ENCODE data around the gene EFNA1.

EFNA1 gene

DNA sequence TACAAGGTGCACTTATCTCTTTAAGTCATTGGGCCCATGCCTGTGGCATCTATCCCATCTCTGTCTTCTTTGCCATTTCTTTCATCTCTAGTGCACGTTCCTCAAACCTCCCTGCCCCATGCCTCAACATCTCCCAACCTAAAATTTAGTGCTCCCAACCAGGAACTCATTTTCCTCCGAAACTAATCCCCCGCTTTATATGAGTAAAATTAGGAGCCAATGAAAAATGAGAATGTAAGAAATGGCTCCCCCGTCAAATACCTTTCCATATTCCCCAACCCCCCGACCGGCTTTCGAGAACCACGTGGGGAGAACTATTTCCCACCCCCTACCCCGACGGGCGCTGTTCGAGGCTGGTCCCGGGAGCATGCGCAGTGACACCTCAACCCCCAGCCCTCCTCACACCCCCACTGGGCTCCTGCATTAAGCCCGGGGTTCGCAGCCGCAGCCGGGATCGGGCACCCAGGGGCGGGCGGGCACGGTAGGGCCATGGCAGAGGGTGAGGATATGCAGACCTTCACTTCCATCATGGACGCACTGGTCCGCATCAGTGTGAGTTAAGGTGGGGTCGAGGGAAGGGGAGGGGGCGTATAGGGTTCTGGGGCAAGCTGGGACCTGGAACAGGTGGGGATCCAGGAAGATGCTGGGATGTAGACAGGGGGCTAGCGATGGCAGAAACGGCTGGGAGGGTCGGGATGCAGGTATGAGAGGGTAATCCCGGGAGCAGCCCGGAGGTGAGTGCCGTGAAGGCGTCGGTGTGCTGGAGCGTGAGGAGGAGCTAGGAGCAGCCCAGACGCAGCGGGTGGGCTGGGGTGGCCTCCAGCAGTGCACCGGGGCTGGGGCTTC, 46.0 kb downstream of the EFNA1 start, which contains the start of gene TRIM46:
Gene TRIM46, plus strand, starts transcription at position 372 of the 846 bp plus-strand sequence. Its CDS starts 118 bp downstream, at position 490.
- TF ChIP-seq REST (IDR thresholded peaks at IDR 0.05; ENCODE audit: insufficient read depth in 1 of 2, low read depth in 2 of 2, low read length in 2 of 2) (no peak), TAF1 (IDR thresholded peaks at IDR 0.05; ENCODE audit: borderline replicate concordance, insufficient read depth, low read length) (no peak), SIN3A (IDR thresholded peaks at IDR 0.05; ENCODE audit: borderline replicate concordance, insufficient read depth, low read length) (no peak), FOXP2 (optimal IDR thresholded peaks at IDR 0.05; ENCODE audit: borderline replicate concordance, extremely low read depth, extremely low read length, insufficient read depth) (no peak), POLR2AphosphoS5 (IDR thresholded peaks at IDR 0.05; ENCODE audit: low read depth, low read length) (no peak)

GRCh38 chr1:155174324-155175280, 46.9 kb downstream of the EFNA1 start:
- no peak for TF ChIP-seq POLR2AphosphoS5 (IDR thresholded peaks at IDR 0.05; ENCODE audit: low read depth, low read length)
- no peak for TF ChIP-seq SIN3A (IDR thresholded peaks at IDR 0.05; ENCODE audit: borderline replicate concordance, insufficient read depth, low read length)
- no peak for TF ChIP-seq REST (IDR thresholded peaks at IDR 0.05; ENCODE audit: insufficient read depth in 1 of 2, low read depth in 2 of 2, low read length in 2 of 2)
- no peak for TF ChIP-seq TAF1 (IDR thresholded peaks at IDR 0.05; ENCODE audit: borderline replicate concordance, insufficient read depth, low read length)
- no peak for TF ChIP-seq FOXP2 (optimal IDR thresholded peaks at IDR 0.05; ENCODE audit: borderline replicate concordance, extremely low read depth, extremely low read length, insufficient read depth)

GRCh38 chr1:155175281-155175926, 47.7 kb downstream of the EFNA1 start:
- no peak for TF ChIP-seq TAF1 (IDR thresholded peaks at IDR 0.05; ENCODE audit: borderline replicate concordance, insufficient read depth, low read length)
- TF ChIP-seq SIN3A (IDR thresholded peaks at IDR 0.05; ENCODE audit: borderline replicate concordance, insufficient read depth, low read length): no peak
- no peak for TF ChIP-seq POLR2AphosphoS5 (IDR thresholded peaks at IDR 0.05; ENCODE audit: low read depth, low read length)
- no peak for TF ChIP-seq REST (IDR thresholded peaks at IDR 0.05; ENCODE audit: insufficient read depth in 1 of 2, low read depth in 2 of 2, low read length in 2 of 2)
- no peak for TF ChIP-seq FOXP2 (optimal IDR thresholded peaks at IDR 0.05; ENCODE audit: borderline replicate concordance, extremely low read depth, extremely low read length, insufficient read depth)

GRCh38 chr1:155175927-155176371, 48.3 kb downstream of the EFNA1 start:
- TF ChIP-seq TAF1 (IDR thresholded peaks at IDR 0.05; ENCODE audit: borderline replicate concordance, insufficient read depth, low read length): no peak
- TF ChIP-seq POLR2AphosphoS5 (IDR thresholded peaks at IDR 0.05; ENCODE audit: low read depth, low read length): no peak
- no peak for TF ChIP-seq FOXP2 (optimal IDR thresholded peaks at IDR 0.05; ENCODE audit: borderline replicate concordance, extremely low read depth, extremely low read length, insufficient read depth)
- no peak for TF ChIP-seq REST (IDR thresholded peaks at IDR 0.05; ENCODE audit: insufficient read depth in 1 of 2, low read depth in 2 of 2, low read length in 2 of 2)
- TF ChIP-seq SIN3A (IDR thresholded peaks at IDR 0.05; ENCODE audit: borderline replicate concordance, insufficient read depth, low read length): no peak

Measured in PFSK-1 (cell line).